KMS-11 (cell line): Measurements from ENCODE around the gene EN1.

Experiments used
- H2AFZ ChIP-seq: fragments of 200-600 bp; sonication (generic); 2 replicates; pipeline ENCODE4 v1.6.1; 2016; ENCODE audit warnings: antibody characterized with exemption, mixed run types, low read depth
- H3K27ac ChIP-seq: fragments of 200-600 bp; sonication (generic); 2 replicates; pipeline ENCODE4 v1.6.1; 2016; ENCODE audit warnings: mild to moderate bottlenecking, mixed run types
- H3K27me3 ChIP-seq: fragments of 200-600 bp; sonication (generic); 2 replicates; pipeline ENCODE4 v1.6.1; 2017; ENCODE audit warnings: mild to moderate bottlenecking, low read depth, mixed run types, moderate library complexity; ENCODE audit not compliant: insufficient read depth
- H3K36me3 ChIP-seq: fragments of 200-600 bp; sonication (generic); 2 replicates; pipeline ENCODE4 v1.6.1; 2017; ENCODE audit warnings: mild to moderate bottlenecking, mixed run types; ENCODE audit not compliant: insufficient read depth
- H3K4me1 ChIP-seq: fragments of 200-600 bp; sonication (generic); 2 replicates; pipeline ENCODE4 v1.6.1; 2016; ENCODE audit warnings: mild to moderate bottlenecking, low read depth, mixed run types; ENCODE audit not compliant: poor library complexity, severe bottlenecking
- H3K4me2 ChIP-seq: fragments of 200-600 bp; sonication (generic); 2 replicates; pipeline ENCODE4 v1.7.0; 2016; ENCODE audit warnings: mild to moderate bottlenecking, mixed run types
- H3K4me3 ChIP-seq: fragments of 200-600 bp; sonication (generic); IDR thresholded peaks from 2 replicates; pipeline ENCODE4 v1.6.1; 2017; ENCODE audit warnings: low read depth, low read length, mixed read lengths; ENCODE audit not compliant: insufficient read depth
- H3K79me2 ChIP-seq: fragments of 200-600 bp; sonication (generic); 2 replicates; pipeline ENCODE4 v1.6.1; 2016; ENCODE audit warnings: low read depth, mixed run types; ENCODE audit not compliant: insufficient read depth
- H3K9ac ChIP-seq: fragments of 200-600 bp; sonication (generic); 2 replicates; pipeline ENCODE4 v1.6.1; 2016; ENCODE audit warnings: mild to moderate bottlenecking, mixed run types
- H4K20me1 ChIP-seq: fragments of 200-600 bp; sonication (generic); 2 replicates; pipeline ENCODE4 v1.6.1; 2016; ENCODE audit warnings: mild to moderate bottlenecking, mixed run types; ENCODE audit not compliant: insufficient read depth
- CTCF ChIP-seq: fragments of 200-600 bp; sonication (generic); conservative IDR thresholded peaks from 2 replicates; pipeline ENCODE4 v1.6.1; 2017; ENCODE audit warnings: low read depth, mild to moderate bottlenecking, antibody characterized with exemption, low read length, moderate library complexity, mixed read lengths

Gene EN1

GRCh38 chr2:118852605-118853128 lies 5.2 kb upstream of the EN1 start:
- Histone ChIP-seq H3K4me3 (no peak overlapping the region), H3K36me3 (no peaks in the 10 kb centered on the region), H3K4me1 (no peaks in the 10 kb centered on the region), H3K27ac (no peak overlapping the region), H3K27me3 (no peaks in the 10 kb centered on the region), H3K4me2 (no peak overlapping the region), H3K9ac (no peak overlapping the region), H4K20me1 (no peaks in the 10 kb centered on the region), H2AFZ (no peak overlapping the region), H3K79me2 (no peaks in the 10 kb centered on the region)
- TF ChIP-seq CTCF: no peak

GRCh38 chr2:118851650-118852049 lies 4.2 kb upstream of the EN1 start:
- no peak overlapping the region for H3K4me2 ChIP-seq

GRCh38 chr2:118850901-118851415 lies 3.5 kb upstream of the EN1 start:
- no peak overlapping the region for H3K27ac ChIP-seq
- no peak overlapping the region for H3K9ac ChIP-seq
- TF ChIP-seq CTCF: no peak
- no peaks in the 10 kb centered on the region for H3K4me1 ChIP-seq
- H3K4me3 ChIP-seq: no peak overlapping the region
- no peak overlapping the region for H2AFZ ChIP-seq
- no peaks in the 10 kb centered on the region for H4K20me1 ChIP-seq
- H3K4me2 ChIP-seq: no peak overlapping the region
- H3K79me2 ChIP-seq: no peaks in the 10 kb centered on the region
- H3K36me3 ChIP-seq: no peaks in the 10 kb centered on the region
- no peaks in the 10 kb centered on the region for H3K27me3 ChIP-seq

More at GRCh38 chr2:118851650-118852049, 4.2 kb upstream of the EN1 start:
- Histone ChIP-seq H4K20me1 (no peaks in the 10 kb centered on the region), H3K36me3 (no peaks in the 10 kb centered on the region), H3K9ac (no peak overlapping the region), H3K4me1 (no peaks in the 10 kb centered on the region), H3K79me2 (no peaks in the 10 kb centered on the region), H3K4me3 (no peak overlapping the region), H2AFZ (no peak overlapping the region), H3K27me3 (no peaks in the 10 kb centered on the region), H3K27ac (no peak overlapping the region)
- no peak for TF ChIP-seq CTCF

GRCh38 chr2:118850168-118850900 lies 2.9 kb upstream of the EN1 start:
- Histone ChIP-seq H3K79me2 (no peaks in the 10 kb centered on the region), H3K4me1 (no peaks in the 10 kb centered on the region), H3K9ac (no peak overlapping the region), H3K27me3 (no peaks in the 10 kb centered on the region), H2AFZ (no peak overlapping the region), H3K4me2 (no peak overlapping the region), H4K20me1 (no peaks in the 10 kb centered on the region), H3K4me3 (no peak overlapping the region), H3K27ac (no peak overlapping the region), H3K36me3 (no peaks in the 10 kb centered on the region)
- no peak for TF ChIP-seq CTCF
